Parathyroid adenoma (tissue), 2 donors: ENCODE data around the gene NMRK2.

ENCODE experiments used
- H2AFZ ChIP-seq: fragments of 300-600 bp; sonication (generic); one replicate; pipeline ENCODE4 v1.7.0; 2017; ENCODE audit warnings: antibody characterized with exemption, mild to moderate bottlenecking
- H3K27ac ChIP-seq: fragments of 300-600 bp; sonication (generic); one replicate; pipeline ENCODE4 v1.7.0; 2017
- H3K27me3 ChIP-seq: fragments of 300-600 bp; sonication (generic); one replicate; pipeline ENCODE4 v1.7.0; 2017; ENCODE audit warnings: low read length; ENCODE audit not compliant: control insufficient read depth, insufficient read depth
- H3K36me3 ChIP-seq: fragments of 300-600 bp; sonication (generic); one replicate; pipeline ENCODE4 v1.7.0; 2017; ENCODE audit warnings: low read length; ENCODE audit not compliant: control insufficient read depth, insufficient read depth
- H3K4me1 ChIP-seq: fragments of 300-600 bp; sonication (generic); one replicate; pipeline ENCODE4 v1.7.0; 2017; ENCODE audit warnings: control low read depth
- H3K4me2 ChIP-seq: fragments of 300-600 bp; sonication (generic); one replicate; pipeline ENCODE4 v1.7.0; 2017; ENCODE audit warnings: low read length
- H3K4me3 ChIP-seq: fragments of 300-600 bp; sonication (generic); one replicate; pipeline ENCODE4 v1.7.0; 2017; ENCODE audit warnings: low read depth, low read length
- H3K79me2 ChIP-seq: fragments of 300-600 bp; sonication (generic); one replicate; pipeline ENCODE4 v1.7.0; 2017; ENCODE audit warnings: control low read depth
- H3K9ac ChIP-seq: fragments of 300-600 bp; sonication (generic); one replicate; pipeline ENCODE4 v1.7.0; 2017; ENCODE audit warnings: mild to moderate bottlenecking
- H3K9me3 ChIP-seq: fragments of 300-600 bp; sonication (generic); one replicate; pipeline ENCODE4 v1.7.0; 2017; ENCODE audit warnings: low read length; ENCODE audit not compliant: control insufficient read depth
- TF ChIP-seq, protein P1 (sequence below): fragments of 300-600 bp; sonication (generic); IDR thresholded peaks from one replicate; pipeline ENCODE4 v1.7.0; 2017; ENCODE audit warnings: antibody characterized with exemption, mild to moderate bottlenecking
- donor health status: primary hyperparathyroidism.

The NMRK2 gene

DNA sequence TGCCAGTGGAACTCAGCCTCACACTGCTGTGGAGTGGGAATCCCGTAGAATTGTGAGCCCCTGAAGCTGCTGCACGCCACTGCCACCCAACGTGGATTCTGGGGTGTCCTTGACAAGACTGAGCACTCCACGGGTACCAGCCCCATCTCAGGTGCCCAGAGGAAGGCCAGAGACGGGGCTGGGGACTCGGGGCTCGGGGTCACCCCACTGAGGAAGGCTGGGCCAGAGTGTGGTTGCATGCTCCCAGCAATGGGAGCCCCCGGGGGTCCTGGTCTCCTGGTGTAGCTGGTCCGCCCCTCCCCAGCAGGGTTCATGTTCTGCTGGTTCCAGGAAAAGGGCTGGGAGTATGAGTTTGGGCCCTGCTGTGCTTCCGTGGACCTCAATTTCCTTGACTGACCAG lies 22.8 kb downstream of the NMRK2 start:
- TF ChIP-seq, protein P1, sequence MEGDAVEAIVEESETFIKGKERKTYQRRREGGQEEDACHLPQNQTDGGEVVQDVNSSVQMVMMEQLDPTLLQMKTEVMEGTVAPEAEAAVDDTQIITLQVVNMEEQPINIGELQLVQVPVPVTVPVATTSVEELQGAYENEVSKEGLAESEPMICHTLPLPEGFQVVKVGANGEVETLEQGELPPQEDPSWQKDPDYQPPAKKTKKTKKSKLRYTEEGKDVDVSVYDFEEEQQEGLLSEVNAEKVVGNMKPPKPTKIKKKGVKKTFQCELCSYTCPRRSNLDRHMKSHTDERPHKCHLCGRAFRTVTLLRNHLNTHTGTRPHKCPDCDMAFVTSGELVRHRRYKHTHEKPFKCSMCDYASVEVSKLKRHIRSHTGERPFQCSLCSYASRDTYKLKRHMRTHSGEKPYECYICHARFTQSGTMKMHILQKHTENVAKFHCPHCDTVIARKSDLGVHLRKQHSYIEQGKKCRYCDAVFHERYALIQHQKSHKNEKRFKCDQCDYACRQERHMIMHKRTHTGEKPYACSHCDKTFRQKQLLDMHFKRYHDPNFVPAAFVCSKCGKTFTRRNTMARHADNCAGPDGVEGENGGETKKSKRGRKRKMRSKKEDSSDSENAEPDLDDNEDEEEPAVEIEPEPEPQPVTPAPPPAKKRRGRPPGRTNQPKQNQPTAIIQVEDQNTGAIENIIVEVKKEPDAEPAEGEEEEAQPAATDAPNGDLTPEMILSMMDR: no peak
- H3K36me3 ChIP-seq: no peaks in the 10 kb centered on the region
- no peaks in the 10 kb centered on the region for H3K79me2 ChIP-seq
- H3K4me3 ChIP-seq: no peak overlapping the region
- no peak overlapping the region for H3K4me2 ChIP-seq
- H2AFZ ChIP-seq: no peak overlapping the region
- no peak overlapping the region for H3K27ac ChIP-seq
- H3K9ac ChIP-seq: no peak overlapping the region
- H3K9me3 ChIP-seq: no peaks in the 10 kb centered on the region
- no peaks in the 10 kb centered on the region for H3K4me1 ChIP-seq
- no peaks in the 10 kb centered on the region for H3K27me3 ChIP-seq

DNA sequence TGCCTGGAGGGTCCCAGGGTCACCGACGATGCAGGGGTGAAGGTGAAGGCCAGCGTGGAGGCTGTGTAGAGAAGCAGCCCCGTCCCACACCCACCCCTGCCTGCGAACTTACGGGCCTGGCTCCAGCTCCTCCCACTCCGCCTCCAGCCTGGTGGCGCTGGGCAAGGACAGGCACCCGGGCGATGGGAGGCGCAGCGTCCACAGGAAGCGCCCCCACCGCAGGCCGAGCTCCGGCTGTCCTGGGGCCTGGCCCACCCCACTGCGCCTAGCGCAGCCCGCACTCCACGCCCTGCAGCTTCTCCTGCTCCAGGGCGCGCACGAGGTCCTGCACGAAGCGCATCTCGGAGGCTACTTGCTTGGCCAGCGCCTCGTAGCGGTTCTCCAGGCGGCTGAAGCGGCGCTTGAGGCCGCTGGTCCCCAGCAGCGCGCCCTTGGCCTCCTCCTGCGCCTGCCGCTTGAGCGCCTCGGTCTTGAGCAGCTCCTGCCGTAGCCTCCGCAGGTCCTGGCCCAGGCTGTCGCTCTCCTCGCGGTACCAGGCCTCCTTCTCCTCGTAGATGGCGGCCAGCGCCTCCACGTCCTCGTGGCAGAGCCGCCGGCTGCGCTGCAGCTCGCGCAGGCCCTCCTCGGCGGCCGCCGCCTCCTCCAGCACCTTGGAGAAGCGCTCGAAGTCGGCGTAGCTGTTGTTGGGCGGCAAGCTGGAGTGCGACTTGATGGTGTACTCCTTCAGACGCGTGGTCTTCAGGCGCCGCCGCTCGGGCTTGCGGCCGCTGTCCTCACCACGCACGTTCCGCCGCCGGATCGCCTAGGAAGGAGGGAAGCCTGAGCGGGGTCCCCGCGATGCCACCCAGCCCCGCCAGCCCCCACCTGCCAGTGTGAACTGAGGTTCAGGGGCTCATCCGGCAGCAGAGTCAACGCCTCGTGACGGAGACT lies 26.2 kb downstream of the NMRK2 start:
- Histone ChIP-seq H3K9me3 (no peaks in the 10 kb centered on the region), H3K36me3 (no peaks in the 10 kb centered on the region), H3K79me2 (no peaks in the 10 kb centered on the region), H3K4me1 (no peaks in the 10 kb centered on the region), H3K4me3 (no peak overlapping the region), H3K27ac (no peak overlapping the region), H3K27me3 (no peaks in the 10 kb centered on the region), H3K4me2 (no peak overlapping the region), H2AFZ (no peak overlapping the region), H3K9ac (no peak overlapping the region)
- TF ChIP-seq, protein P1: no peak

DNA sequence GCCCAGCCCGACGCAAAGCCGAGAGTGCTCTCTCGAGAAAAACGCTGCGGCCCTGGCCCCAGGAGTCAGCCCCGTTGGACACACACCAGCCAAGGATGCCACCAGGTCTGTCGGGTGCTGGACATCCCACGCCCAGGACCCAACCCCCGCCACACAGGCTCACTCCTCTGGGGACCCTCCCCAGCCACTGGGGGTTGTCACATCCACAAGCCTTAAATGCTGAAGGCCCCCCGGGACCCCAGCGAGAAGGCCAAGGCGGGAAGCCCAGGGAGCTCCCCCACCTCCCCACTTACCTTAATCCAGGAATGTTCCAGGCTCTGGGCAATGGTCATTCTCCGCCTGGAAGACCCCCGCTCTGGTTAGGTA lies 26.9 kb downstream of the NMRK2 start:
- H3K4me2 ChIP-seq: no peak overlapping the region
- H3K36me3 ChIP-seq: no peaks in the 10 kb centered on the region
- H2AFZ ChIP-seq: no peak overlapping the region
- no peaks in the 10 kb centered on the region for H3K27me3 ChIP-seq
- no peaks in the 10 kb centered on the region for H3K79me2 ChIP-seq
- TF ChIP-seq, protein P1: no peak
- no peak overlapping the region for H3K4me3 ChIP-seq
- H3K9me3 ChIP-seq: no peaks in the 10 kb centered on the region
- no peaks in the 10 kb centered on the region for H3K4me1 ChIP-seq
- no peak overlapping the region for H3K27ac ChIP-seq
- H3K9ac ChIP-seq: no peak overlapping the region

DNA sequence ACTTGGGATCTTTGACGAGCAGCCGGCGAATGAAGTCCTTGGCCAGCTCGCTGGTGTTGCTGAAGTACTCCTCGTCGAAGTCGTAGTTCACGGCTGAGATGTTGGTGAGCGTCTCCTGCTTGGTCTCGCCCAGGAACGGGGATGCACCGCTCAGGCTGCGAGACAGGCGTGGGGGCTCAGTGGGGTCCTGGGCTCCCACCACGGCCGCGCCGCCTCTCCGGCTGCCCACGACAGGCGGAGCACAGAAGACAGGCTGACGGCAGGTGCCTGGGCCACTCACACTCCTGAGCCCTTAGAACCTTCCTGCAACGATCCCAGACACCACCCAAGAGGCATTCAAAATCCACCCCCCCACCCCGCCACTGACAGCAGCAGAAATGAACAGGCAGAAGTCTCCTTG lies 28.1 kb downstream of the NMRK2 start:
- Histone ChIP-seq H3K36me3 (no peaks in the 10 kb centered on the region), H3K4me3 (no peak overlapping the region), H3K27me3 (no peaks in the 10 kb centered on the region), H3K4me2 (no peak overlapping the region), H3K9me3 (no peaks in the 10 kb centered on the region), H3K79me2 (peaks cover 6% of the 10 kb centered on the region), H3K9ac (no peak overlapping the region), H3K4me1 (no peaks in the 10 kb centered on the region), H2AFZ (no peak overlapping the region), H3K27ac (no peak overlapping the region)
- TF ChIP-seq, protein P1: no peak
